Measurements from ENCODE around the gene IFNA7.
"Not testable (repeated sequence)": the region's sequence is repeated elsewhere in the genome, so short reads cannot be mapped to it uniquely, and the experiment has no call there.

The IFNA7 gene

GRCh38 chr9:21202105-21202504 is at the start of gene IFNA7:
Gene IFNA7, minus strand, starts transcription at chr9:21202205. Its CDS starts 40 bp downstream, at chr9:21202165.
- H3K9me3 ChIP-seq (ENCODE audit: control insufficient read depth in 1 of 2, low read length in 2 of 2); H3K27ac ChIP-seq (ENCODE audit: low read depth, low read length); H3K4me3 ChIP-seq (ENCODE audit: low read depth in 1 of 2, low read length in 2 of 2); H3K9ac ChIP-seq (ENCODE audit: low read depth in 1 of 2, low read length in 2 of 2); H3K27me3 ChIP-seq (ENCODE audit: control insufficient read depth in 1 of 2, insufficient read depth in 2 of 2, low read length in 2 of 2); H3K36me3 ChIP-seq (ENCODE audit: control insufficient read depth in 1 of 2, insufficient read depth in 2 of 2, low read length in 2 of 2); H3K4me1 ChIP-seq (ENCODE audit: control insufficient read depth in 1 of 2, insufficient read depth in 2 of 2, low read length in 2 of 2): not testable (repeated sequence)

- Histone ChIP-seq H3K4me3 (ENCODE audit: low read depth in 1 of 2, low read length in 2 of 2) (no peak overlapping the region), H3K27ac (ENCODE audit: low read depth, low read length) (no peak overlapping the region), H3K9me3 (ENCODE audit: control insufficient read depth in 1 of 2, low read length in 2 of 2) (no peaks in the 10 kb centered on the region), H3K27me3 (ENCODE audit: control insufficient read depth in 1 of 2, insufficient read depth in 2 of 2, low read length in 2 of 2) (peaks cover 0 to 7% of the 10 kb centered on the region in 2 donors), H3K36me3 (ENCODE audit: control insufficient read depth in 1 of 2, insufficient read depth in 2 of 2, low read length in 2 of 2) (no peaks in the 10 kb centered on the region), H3K4me1 (ENCODE audit: control insufficient read depth in 1 of 2, insufficient read depth in 2 of 2, low read length in 2 of 2) (no peaks in the 10 kb centered on the region), H3K9ac (ENCODE audit: low read depth in 1 of 2, low read length in 2 of 2) (no peak overlapping the region)
These were observed 49.6 kb upstream of the IFNA7 start for GRCh38 chr9:21251638-21252037.

GRCh38 chr9:21251190-21251589 is 49.2 kb upstream of the IFNA7 start:
- Histone ChIP-seq H3K9me3 (ENCODE audit: control insufficient read depth in 1 of 2, low read length in 2 of 2) (no peaks in the 10 kb centered on the region), H3K9ac (ENCODE audit: low read depth in 1 of 2, low read length in 2 of 2) (no peak overlapping the region), H3K4me3 (ENCODE audit: low read depth in 1 of 2, low read length in 2 of 2) (no peak overlapping the region), H3K27ac (ENCODE audit: low read depth, low read length) (no peak overlapping the region), H3K27me3 (ENCODE audit: control insufficient read depth in 1 of 2, insufficient read depth in 2 of 2, low read length in 2 of 2) (peaks cover 0 to 7% of the 10 kb centered on the region in 2 donors), H3K36me3 (ENCODE audit: control insufficient read depth in 1 of 2, insufficient read depth in 2 of 2, low read length in 2 of 2) (no peaks in the 10 kb centered on the region), H3K4me1 (ENCODE audit: control insufficient read depth in 1 of 2, insufficient read depth in 2 of 2, low read length in 2 of 2) (no peaks in the 10 kb centered on the region)

- H3K27ac ChIP-seq (ENCODE audit: low read depth, low read length): no peak overlapping the region
- no peak overlapping the region for H3K4me3 ChIP-seq (ENCODE audit: low read depth in 1 of 2, low read length in 2 of 2)
- H3K27me3 ChIP-seq (ENCODE audit: control insufficient read depth in 1 of 2, insufficient read depth in 2 of 2, low read length in 2 of 2): no peaks in the 10 kb centered on the region
- H3K36me3 ChIP-seq (ENCODE audit: control insufficient read depth in 1 of 2, insufficient read depth in 2 of 2, low read length in 2 of 2): no peaks in the 10 kb centered on the region
- no peak overlapping the region for H3K9ac ChIP-seq (ENCODE audit: low read depth in 1 of 2, low read length in 2 of 2)
- no peaks in the 10 kb centered on the region for H3K9me3 ChIP-seq (ENCODE audit: control insufficient read depth in 1 of 2, low read length in 2 of 2)
- H3K4me1 ChIP-seq (ENCODE audit: control insufficient read depth in 1 of 2, insufficient read depth in 2 of 2, low read length in 2 of 2): no peaks in the 10 kb centered on the region
These were observed 42.8 kb upstream of the IFNA7 start for GRCh38 chr9:21244836-21245235.

GRCh38 chr9:21239911-21240310 is 37.9 kb upstream of the IFNA7 start, which contains the start of gene IFNA14:
Gene IFNA14, minus strand, starts transcription at chr9:21240005. Its CDS starts 70 bp downstream, at chr9:21239935.
- no peak within 1 kb of the TSS for H3K9ac ChIP-seq (ENCODE audit: low read depth in 1 of 2, low read length in 2 of 2)
- no peak within 1 kb of the TSS for H3K4me3 ChIP-seq (ENCODE audit: low read depth in 1 of 2, low read length in 2 of 2)
- H3K4me1 ChIP-seq (ENCODE audit: control insufficient read depth in 1 of 2, insufficient read depth in 2 of 2, low read length in 2 of 2): no peaks in the 10 kb centered on the region
- peaks cover 0 to 2% of the 10 kb centered on the region in 2 donors for H3K27me3 ChIP-seq (ENCODE audit: control insufficient read depth in 1 of 2, insufficient read depth in 2 of 2, low read length in 2 of 2)
- no peaks in the 10 kb centered on the region for H3K36me3 ChIP-seq (ENCODE audit: control insufficient read depth in 1 of 2, insufficient read depth in 2 of 2, low read length in 2 of 2)
- no peak within 1 kb of the TSS for H3K27ac ChIP-seq (ENCODE audit: low read depth, low read length)
- no peaks in the 10 kb centered on the region for H3K9me3 ChIP-seq (ENCODE audit: control insufficient read depth in 1 of 2, low read length in 2 of 2)

GRCh38 chr9:21236360-21236714 is 34.3 kb upstream of the IFNA7 start:
- H3K4me1 ChIP-seq (ENCODE audit: control insufficient read depth in 1 of 2, insufficient read depth in 2 of 2, low read length in 2 of 2); H3K36me3 ChIP-seq (ENCODE audit: control insufficient read depth in 1 of 2, insufficient read depth in 2 of 2, low read length in 2 of 2); H3K4me3 ChIP-seq (ENCODE audit: low read depth in 1 of 2, low read length in 2 of 2); H3K9me3 ChIP-seq (ENCODE audit: control insufficient read depth in 1 of 2, low read length in 2 of 2); H3K9ac ChIP-seq (ENCODE audit: low read depth in 1 of 2, low read length in 2 of 2); H3K27ac ChIP-seq (ENCODE audit: low read depth, low read length); H3K27me3 ChIP-seq (ENCODE audit: control insufficient read depth in 1 of 2, insufficient read depth in 2 of 2, low read length in 2 of 2): not testable (repeated sequence)

GRCh38 chr9:21235468-21236359 is 33.7 kb upstream of the IFNA7 start:
- not testable (repeated sequence) for H3K4me1 ChIP-seq (ENCODE audit: control insufficient read depth in 1 of 2, insufficient read depth in 2 of 2, low read length in 2 of 2); H3K9me3 ChIP-seq (ENCODE audit: control insufficient read depth in 1 of 2, low read length in 2 of 2); H3K4me3 ChIP-seq (ENCODE audit: low read depth in 1 of 2, low read length in 2 of 2); H3K27me3 ChIP-seq (ENCODE audit: control insufficient read depth in 1 of 2, insufficient read depth in 2 of 2, low read length in 2 of 2); H3K9ac ChIP-seq (ENCODE audit: low read depth in 1 of 2, low read length in 2 of 2); H3K36me3 ChIP-seq (ENCODE audit: control insufficient read depth in 1 of 2, insufficient read depth in 2 of 2, low read length in 2 of 2); H3K27ac ChIP-seq (ENCODE audit: low read depth, low read length)

GRCh38 chr9:21234153-21234687 is 32.2 kb upstream of the IFNA7 start:
- Histone ChIP-seq H3K27me3 (ENCODE audit: control insufficient read depth in 1 of 2, insufficient read depth in 2 of 2, low read length in 2 of 2) (no peaks in the 10 kb centered on the region), H3K4me3 (ENCODE audit: low read depth in 1 of 2, low read length in 2 of 2) (no peak overlapping the region), H3K9me3 (ENCODE audit: control insufficient read depth in 1 of 2, low read length in 2 of 2) (no peaks in the 10 kb centered on the region), H3K4me1 (ENCODE audit: control insufficient read depth in 1 of 2, insufficient read depth in 2 of 2, low read length in 2 of 2) (no peaks in the 10 kb centered on the region), H3K36me3 (ENCODE audit: control insufficient read depth in 1 of 2, insufficient read depth in 2 of 2, low read length in 2 of 2) (no peaks in the 10 kb centered on the region), H3K27ac (ENCODE audit: low read depth, low read length) (no peak overlapping the region), H3K9ac (ENCODE audit: low read depth in 1 of 2, low read length in 2 of 2) (no peak overlapping the region)

- Histone ChIP-seq H3K4me3 (ENCODE audit: low read depth in 1 of 2, low read length in 2 of 2) (no peak overlapping the region), H3K9ac (ENCODE audit: low read depth in 1 of 2, low read length in 2 of 2) (no peak overlapping the region), H3K36me3 (ENCODE audit: control insufficient read depth in 1 of 2, insufficient read depth in 2 of 2, low read length in 2 of 2) (no peaks in the 10 kb centered on the region), H3K4me1 (ENCODE audit: control insufficient read depth in 1 of 2, insufficient read depth in 2 of 2, low read length in 2 of 2) (no peaks in the 10 kb centered on the region), H3K27ac (ENCODE audit: low read depth, low read length) (no peak overlapping the region), H3K27me3 (ENCODE audit: control insufficient read depth in 1 of 2, insufficient read depth in 2 of 2, low read length in 2 of 2) (no peaks in the 10 kb centered on the region), H3K9me3 (ENCODE audit: control insufficient read depth in 1 of 2, low read length in 2 of 2) (no peaks in the 10 kb centered on the region)
These were observed 31.3 kb upstream of the IFNA7 start for GRCh38 chr9:21233258-21233657.

- H3K27me3 ChIP-seq (ENCODE audit: control insufficient read depth in 1 of 2, insufficient read depth in 2 of 2, low read length in 2 of 2): no peaks in the 10 kb centered on the region
- no peaks in the 10 kb centered on the region for H3K36me3 ChIP-seq (ENCODE audit: control insufficient read depth in 1 of 2, insufficient read depth in 2 of 2, low read length in 2 of 2)
- H3K9me3 ChIP-seq (ENCODE audit: control insufficient read depth in 1 of 2, low read length in 2 of 2): no peaks in the 10 kb centered on the region
- no peak within 1 kb of the TSS for H3K27ac ChIP-seq (ENCODE audit: low read depth, low read length)
- H3K4me1 ChIP-seq (ENCODE audit: control insufficient read depth in 1 of 2, insufficient read depth in 2 of 2, low read length in 2 of 2): no peaks in the 10 kb centered on the region
- no peak within 1 kb of the TSS for H3K9ac ChIP-seq (ENCODE audit: low read depth in 1 of 2, low read length in 2 of 2)
- no peak within 1 kb of the TSS for H3K4me3 ChIP-seq (ENCODE audit: low read depth in 1 of 2, low read length in 2 of 2)
These were observed 26.1 kb upstream of the IFNA7 start, which contains the start of gene IFNA17 for GRCh38 chr9:21228122-21228521. Gene IFNA17, minus strand, starts transcription at chr9:21228222. Its CDS starts 49 bp downstream, at chr9:21228173.
